Measurements from ENCODE around the gene SDC4. TPM values are rescaled to one million over a fixed set of nuclear protein-coding genes. Genes with fewer than 3 reads are reported as not detected.

SDC4 gene
- total RNA-seq, 2 donors from 2014 or later, result 123 to 266 TPM

- H3K27ac ChIP-seq, result no peak overlapping the region
- WGBS, result 62% methylated on average over 5 of the region's 5 CpGs
- H3K27me3 ChIP-seq (replicated peaks; ENCODE audit: insufficient read depth), result no peaks in the 10 kb centered on the region
- no peaks in the 10 kb centered on the region for H3K4me1 ChIP-seq (replicated peaks)
- TF ChIP-seq POLR2AphosphoS5 (IDR thresholded peaks at IDR 0.05), result no peak
- TF ChIP-seq, protein P1, sequence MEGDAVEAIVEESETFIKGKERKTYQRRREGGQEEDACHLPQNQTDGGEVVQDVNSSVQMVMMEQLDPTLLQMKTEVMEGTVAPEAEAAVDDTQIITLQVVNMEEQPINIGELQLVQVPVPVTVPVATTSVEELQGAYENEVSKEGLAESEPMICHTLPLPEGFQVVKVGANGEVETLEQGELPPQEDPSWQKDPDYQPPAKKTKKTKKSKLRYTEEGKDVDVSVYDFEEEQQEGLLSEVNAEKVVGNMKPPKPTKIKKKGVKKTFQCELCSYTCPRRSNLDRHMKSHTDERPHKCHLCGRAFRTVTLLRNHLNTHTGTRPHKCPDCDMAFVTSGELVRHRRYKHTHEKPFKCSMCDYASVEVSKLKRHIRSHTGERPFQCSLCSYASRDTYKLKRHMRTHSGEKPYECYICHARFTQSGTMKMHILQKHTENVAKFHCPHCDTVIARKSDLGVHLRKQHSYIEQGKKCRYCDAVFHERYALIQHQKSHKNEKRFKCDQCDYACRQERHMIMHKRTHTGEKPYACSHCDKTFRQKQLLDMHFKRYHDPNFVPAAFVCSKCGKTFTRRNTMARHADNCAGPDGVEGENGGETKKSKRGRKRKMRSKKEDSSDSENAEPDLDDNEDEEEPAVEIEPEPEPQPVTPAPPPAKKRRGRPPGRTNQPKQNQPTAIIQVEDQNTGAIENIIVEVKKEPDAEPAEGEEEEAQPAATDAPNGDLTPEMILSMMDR (IDR thresholded peaks at IDR 0.05), result peak in 1 of 4 experiments; percentile 1
- intact Hi-C loops (cut with DNase I), result loop anchor here (5.0 kb wide), 2 partner anchors 197 to 252 kb away; no protein-coding TSS in a partner anchor
- H3K9me3 ChIP-seq, result no peaks in the 10 kb centered on the region
- no peak for DNase-seq (ENCODE audit: low spot score)
- H3K4me3 ChIP-seq, result peak overlapping the region in 1 of 2 donors; percentile 33
- H3K36me3 ChIP-seq, result no peaks in the 10 kb centered on the region
These were observed 54.2 kb downstream of the SDC4 start for GRCh38 chr20:45294003-45294368.

DNA sequence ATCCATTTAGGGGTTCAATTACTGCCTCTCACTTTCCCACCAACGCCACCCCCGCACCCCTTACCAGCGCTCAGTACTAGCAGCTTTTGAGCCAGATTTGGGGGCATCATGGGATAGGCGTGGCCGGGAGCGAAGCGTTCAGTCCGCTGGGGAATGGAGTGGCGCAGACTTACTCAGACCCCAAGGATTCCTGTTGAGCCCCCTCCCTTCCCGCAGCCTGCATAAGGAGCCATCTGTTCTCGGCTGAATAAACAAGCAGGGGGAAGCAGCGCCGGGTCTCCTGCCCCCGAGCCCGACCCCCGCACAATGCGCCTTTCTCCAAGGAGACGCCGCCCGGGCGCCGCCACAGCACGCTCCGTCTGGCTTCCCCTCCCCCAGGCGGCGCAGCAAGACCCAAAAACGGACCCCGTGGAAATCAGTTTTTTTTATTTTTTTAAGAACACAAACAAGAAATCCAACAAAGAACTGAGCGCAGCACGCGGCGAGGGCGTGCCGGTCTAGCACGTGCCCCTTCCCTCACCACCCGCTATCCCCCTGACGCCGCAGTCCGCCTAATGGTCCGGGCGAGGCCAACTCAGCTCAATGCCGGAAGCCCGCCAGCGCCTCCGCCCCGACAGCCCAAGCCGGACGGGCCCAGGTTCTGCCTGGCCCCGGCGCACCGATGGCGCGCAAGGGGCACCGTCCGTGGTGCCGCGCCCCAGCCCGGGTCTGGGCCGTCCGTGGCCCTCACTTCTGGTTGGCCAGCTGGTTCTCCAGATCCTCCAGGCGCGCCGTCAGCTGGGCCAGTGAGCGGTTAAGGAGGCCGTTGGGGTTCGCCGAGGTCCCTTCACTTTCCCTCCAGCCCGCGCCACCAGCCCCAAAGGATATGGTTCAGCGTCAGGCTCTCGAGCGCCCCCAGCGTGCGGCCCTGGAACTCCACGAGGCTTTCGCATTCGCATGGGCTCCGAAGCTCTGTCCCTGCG, 54.9 kb downstream of the SDC4 start:
- Histone ChIP-seq H3K4me1 (replicated peaks) (no peaks in the 10 kb centered on the region), H3K4me3 (peak overlapping the region; percentile 32 to 33), H3K27me3 (replicated peaks; ENCODE audit: insufficient read depth) (no peaks in the 10 kb centered on the region), H3K9me3 (no peaks in the 10 kb centered on the region), H3K36me3 (no peaks in the 10 kb centered on the region), H3K27ac (peak overlapping the region in 1 of 2 donors; percentile 16)
- WGBS, result 5% methylated on average over 72 of the region's 79 CpGs
- TF ChIP-seq, protein P1 (IDR thresholded peaks at IDR 0.05), result peak; percentile 59 to 88 (median 76)
- TF ChIP-seq POLR2A (IDR thresholded peaks at IDR 0.05), result no peak
- TF ChIP-seq POLR2AphosphoS5 (IDR thresholded peaks at IDR 0.05), result no peak
- peak; percentile 58 for DNase-seq (ENCODE audit: low spot score)
- intact Hi-C loops (cut with DNase I), result loop anchor here (5.0 kb wide), 2 partner anchors 196 to 251 kb away; no protein-coding TSS in a partner anchor

DNA sequence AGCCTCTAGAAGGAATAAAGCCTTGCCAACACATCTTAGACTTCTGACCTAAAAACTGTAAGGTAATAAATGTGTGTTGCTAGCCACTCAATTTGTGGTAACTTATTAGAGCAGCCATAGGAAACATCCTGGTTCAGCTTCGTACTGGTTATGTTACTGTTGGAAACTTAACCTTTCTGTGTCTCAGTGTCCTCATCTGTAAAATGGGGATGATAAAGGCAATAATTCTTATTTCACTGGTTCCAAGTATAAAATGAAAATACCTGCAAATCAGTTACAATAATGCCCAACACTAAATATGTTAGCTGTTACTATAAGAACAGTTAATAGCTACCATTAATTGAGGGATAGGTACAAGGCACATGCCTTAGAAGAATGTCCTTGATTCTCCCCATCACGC, 55.9 kb downstream of the SDC4 start:
- no peak for TF ChIP-seq POLR2AphosphoS5 (IDR thresholded peaks at IDR 0.05)
- TF ChIP-seq, protein P1 (IDR thresholded peaks at IDR 0.05), result no peak
- no peak for TF ChIP-seq POLR2A (IDR thresholded peaks at IDR 0.05)
- WGBS, result 89% methylated on average over 2 of the region's 2 CpGs
- Histone ChIP-seq H3K4me3 (no peak overlapping the region), H3K27me3 (replicated peaks; ENCODE audit: insufficient read depth) (no peaks in the 10 kb centered on the region), H3K36me3 (no peaks in the 10 kb centered on the region), H3K27ac (no peak overlapping the region), H3K9me3 (no peaks in the 10 kb centered on the region), H3K4me1 (replicated peaks) (no peaks in the 10 kb centered on the region)
- intact Hi-C loops (cut with DNase I), result loop anchor here (5.0 kb wide), 2 partner anchors 195 to 250 kb away; no protein-coding TSS in a partner anchor
- DNase-seq (ENCODE audit: low spot score), result no peak

DNA sequence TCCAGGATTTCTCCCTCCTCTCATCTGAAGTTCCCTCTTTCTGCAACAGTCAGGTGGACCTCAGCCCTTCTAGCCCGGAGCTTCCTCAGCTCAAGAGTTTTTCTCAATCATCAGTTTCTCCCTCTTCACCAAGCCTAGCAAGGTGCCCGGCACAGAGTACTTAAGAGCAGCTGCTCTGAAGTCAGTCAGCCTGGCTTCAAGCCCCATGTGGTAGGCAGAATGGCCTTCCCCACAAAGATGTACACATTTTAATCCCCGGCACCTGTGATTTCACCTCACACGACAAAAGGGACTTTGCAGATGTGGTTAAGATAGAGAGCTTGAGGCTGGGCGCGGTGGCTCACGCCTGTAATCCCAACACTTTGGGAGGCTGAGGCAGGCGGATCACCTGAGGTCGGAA, 56.7 kb downstream of the SDC4 start:
- Histone ChIP-seq H3K36me3 (no peaks in the 10 kb centered on the region), H3K27me3 (replicated peaks; ENCODE audit: insufficient read depth) (no peaks in the 10 kb centered on the region), H3K4me1 (replicated peaks) (no peaks in the 10 kb centered on the region), H3K4me3 (no peak overlapping the region), H3K9me3 (no peaks in the 10 kb centered on the region), H3K27ac (no peak overlapping the region)
- no peak for DNase-seq (ENCODE audit: low spot score)
- intact Hi-C loops (cut with DNase I), result loop anchor here (5.0 kb wide), 2 partner anchors 194 to 249 kb away; no protein-coding TSS in a partner anchor
- TF ChIP-seq POLR2A (IDR thresholded peaks at IDR 0.05) (no peak), POLR2AphosphoS5 (IDR thresholded peaks at IDR 0.05) (no peak)
- TF ChIP-seq, protein P1 (IDR thresholded peaks at IDR 0.05), result no peak
- WGBS, result 77% methylated on average over 9 of the region's 9 CpGs
